IPS-NIHi7 (cell line): ENCODE results near the gene FLYWCH2.
"Not testable (repeated sequence)": the region's sequence is repeated elsewhere in the genome, so short reads cannot be mapped to it uniquely, and the experiment has no call there.

Experiments used
- DNase-seq: peaks from one replicate; pipeline ENCODE4 v3.0.0; 2012; ENCODE audit warnings: mixed read lengths; ENCODE audit errors: extremely low spot score

The FLYWCH2 gene

GRCh38 chr16:2937170-2937569 lies 54.2 kb downstream of the FLYWCH2 start:
- no peak for DNase-seq

- DNase-seq = no peak
Observed at GRCh38 chr16:2938206-2938605, 55.2 kb downstream of the FLYWCH2 start.

GRCh38 chr16:2939968-2940367 lies 57.0 kb downstream of the FLYWCH2 start:
- no peak for DNase-seq

GRCh38 chr16:2942045-2942444 lies 59.0 kb downstream of the FLYWCH2 start:
- no peak for DNase-seq

GRCh38 chr16:2943716-2944115 lies 60.7 kb downstream of the FLYWCH2 start:
- DNase-seq = not testable (repeated sequence)

- no peak for DNase-seq
Observed at GRCh38 chr16:2946649-2947048, 63.6 kb downstream of the FLYWCH2 start.
